Stomach (tissue), 4 donors: Measurements from ENCODE around the gene ATF5.

Experiments used
- CTCF ChIP-seq, 7 experiments: fragments of 450-650 bp in 4 of 7; fragments of 200-600 bp in 3 of 7; sonication (generic) in 3 of 7; IDR thresholded peaks; one replicate each; pipeline ENCODE4 v1.5.1; 2016 to 2019; ENCODE audit warnings: antibody characterized with exemption in 7 of 7, control low read depth in 2 of 7, mild to moderate bottlenecking in 1 of 7
- POLR2A ChIP-seq, 4 donors: fragments of 450-650 bp; IDR thresholded peaks; one replicate each; pipeline ENCODE4 v1.6.1; 2016; ENCODE audit warnings: antibody characterized with exemption in 4 of 4, control low read depth in 2 of 4, mild to moderate bottlenecking in 1 of 4, moderate library complexity in 1 of 4
- POLR2AphosphoS5 ChIP-seq, 3 donors: sonication (generic); formaldehyde crosslinking; IDR thresholded peaks; one replicate each; pipeline ENCODE4 v1.6.1; 2016; ENCODE audit warnings: antibody characterized with exemption in 3 of 3

DNA sequence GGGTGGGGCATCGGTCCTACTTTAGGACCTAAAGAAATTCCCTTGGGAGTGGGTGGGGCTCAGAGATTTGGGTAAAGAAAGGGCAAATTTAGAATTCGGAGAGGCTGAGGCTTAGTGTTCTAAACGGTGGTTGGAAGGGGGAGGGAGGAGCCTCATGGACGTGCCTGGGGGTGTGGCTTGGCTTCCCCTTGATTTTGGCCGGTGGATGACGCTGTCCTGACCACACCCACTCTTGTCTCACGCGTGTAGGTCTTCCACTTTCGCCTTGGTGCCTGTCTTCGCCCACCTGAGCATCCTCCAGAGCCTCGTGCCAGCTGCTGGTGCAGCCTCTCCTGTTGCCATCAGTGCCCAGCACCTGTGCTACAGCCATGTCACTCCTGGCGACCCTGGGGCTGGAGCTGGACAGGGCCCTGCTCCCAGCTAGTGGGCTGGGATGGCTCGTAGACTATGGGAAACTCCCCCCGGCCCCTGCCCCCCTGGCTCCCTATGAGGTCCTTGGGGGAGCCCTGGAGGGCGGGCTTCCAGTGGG lies 1.5 kb downstream of the ATF5 start:
- no peak for TF ChIP-seq CTCF (IDR thresholded peaks at IDR 0.05)
- no peak for TF ChIP-seq POLR2A (IDR thresholded peaks at IDR 0.05)
- no peak for TF ChIP-seq POLR2AphosphoS5 (IDR thresholded peaks at IDR 0.05)
